CD14-positive monocyte (primary cell): Measurements from ENCODE around the gene PAEP. TPM values are rescaled to one million over a fixed set of nuclear protein-coding genes. Genes with fewer than 3 reads are reported as not detected.

Source experiments
- DNase-seq, 3 donors: peaks; one replicate each; pipeline ENCODE4 v3.0.0-alpha.2; 2011 to 2022
- H2AFZ ChIP-seq: 2 replicates; pipeline ENCODE4 v1.6.0; 2012; ENCODE audit warnings: mild to moderate bottlenecking, low read depth, low read length, inconsistent platforms; ENCODE audit not compliant: insufficient read depth, poor library complexity, severe bottlenecking
- H3K27ac ChIP-seq, 2 donors: 1 replicate in 1 of 2; 2 replicates in 1 of 2; pipeline ENCODE4 v1.5.1; 2012 to 2013; ENCODE audit warnings: low read length in 2 of 2, control low read depth in 1 of 2, inconsistent platforms in 1 of 2, low read depth in 1 of 2, mild to moderate bottlenecking in 1 of 2
- H3K27me3 ChIP-seq, 2 donors: one replicate each; pipeline versions ENCODE4 v1.6.0 to v1.6.1; 2011 to 2013; ENCODE audit warnings: low read length in 2 of 2; ENCODE audit not compliant: control insufficient read depth in 2 of 2, insufficient read depth in 2 of 2
- H3K36me3 ChIP-seq, 2 donors: replicated peaks in 1 of 2; 1 replicate in 1 of 2; 2 replicates in 1 of 2; pipeline versions ENCODE4 v1.5.1 to v1.6.1; 2012 to 2013; ENCODE audit warnings: low read length in 2 of 2, control low read depth in 1 of 2, inconsistent platforms in 1 of 2, mild to moderate bottlenecking in 1 of 2; ENCODE audit not compliant: insufficient read depth in 2 of 2, control insufficient read depth in 1 of 2
- H3K4me1 ChIP-seq, 2 donors: 1 replicate in 1 of 2; 2 replicates in 1 of 2; pipeline versions ENCODE4 v1.5.1 to v1.6.1; 2012 to 2013; ENCODE audit warnings: low read length in 2 of 2, control low read depth in 1 of 2, inconsistent platforms in 1 of 2, mild to moderate bottlenecking in 1 of 2, moderate library complexity in 1 of 2; ENCODE audit not compliant: insufficient read depth in 2 of 2, control insufficient read depth in 1 of 2
- H3K4me2 ChIP-seq: replicated peaks from 2 replicates; pipeline ENCODE3; 2012; ENCODE audit warnings: low read length, moderate library complexity, mild to moderate bottlenecking; ENCODE audit not compliant: poor library complexity, severe bottlenecking; ENCODE audit errors: extremely low read depth
- H3K4me3 ChIP-seq, 3 experiments: fragments of 200-600 bp in 1 of 3; sonication (generic) in 1 of 3; replicated peaks in 1 of 3; 1 replicate in 2 of 3; 2 replicates in 1 of 3; pipeline ENCODE4 v1.5.1; 2011 to 2013; ENCODE audit warnings: low read length in 3 of 3, mild to moderate bottlenecking in 3 of 3, control low read depth in 2 of 3, low read depth in 2 of 3, inconsistent platforms in 1 of 3, moderate library complexity in 1 of 3
- H3K79me2 ChIP-seq: 2 replicates; pipeline ENCODE4 v1.6.0; 2012; ENCODE audit warnings: mild to moderate bottlenecking, control low read depth, inconsistent platforms, low read length, moderate library complexity; ENCODE audit not compliant: insufficient read depth
- H3K9ac ChIP-seq: 2 replicates; pipeline ENCODE4 v1.6.0; 2017; ENCODE audit warnings: low read length, mild to moderate bottlenecking; ENCODE audit not compliant: insufficient read depth, poor library complexity, severe bottlenecking
- H3K9me3 ChIP-seq, 2 donors: replicated peaks in 1 of 2; 1 replicate in 1 of 2; 2 replicates in 1 of 2; pipeline versions ENCODE4 v1.5.1 to v1.6.1; 2012 to 2013; ENCODE audit warnings: low read length in 2 of 2, control low read depth in 1 of 2; ENCODE audit not compliant: control insufficient read depth in 1 of 2, insufficient read depth in 1 of 2
- H4K20me1 ChIP-seq: 2 replicates; pipeline ENCODE4 v1.6.0; 2012; ENCODE audit warnings: mild to moderate bottlenecking, low read length, control low read depth, moderate library complexity; ENCODE audit not compliant: insufficient read depth
- H3K27ac Mint-ChIP-seq, 7 donors: one replicate each; pipeline ENCODE4 v1.8.0; 2020; ENCODE audit warnings: mild to moderate bottlenecking in 7 of 7, mixed read lengths in 7 of 7, moderate library complexity in 6 of 7, inconsistent platforms in 2 of 7
- H3K27me3 Mint-ChIP-seq, 3 donors: one replicate each; pipeline ENCODE4 v1.8.0; 2021 to 2022; ENCODE audit warnings: low read depth in 3 of 3, mild to moderate bottlenecking in 3 of 3, mixed read lengths in 3 of 3, moderate library complexity in 3 of 3, inconsistent platforms in 1 of 3
- H3K36me3 Mint-ChIP-seq, 2 donors: one replicate each; pipeline ENCODE4 v1.8.0; 2020; ENCODE audit warnings: mixed read lengths in 2 of 2, inconsistent platforms in 1 of 2, mild to moderate bottlenecking in 1 of 2
- H3K4me1 Mint-ChIP-seq: one replicate; pipeline ENCODE4 v1.8.0; 2020; ENCODE audit warnings: mild to moderate bottlenecking, mixed read lengths
- H3K4me3 Mint-ChIP-seq, 2 donors: one replicate each; pipeline ENCODE4 v1.8.0; 2020; ENCODE audit warnings: mild to moderate bottlenecking in 2 of 2, mixed read lengths in 2 of 2, moderate library complexity in 1 of 2
- H3K9me3 Mint-ChIP-seq, 7 donors: one replicate each; pipeline ENCODE4 v1.8.0; 2020 to 2022; ENCODE audit warnings: mixed read lengths in 7 of 7, mild to moderate bottlenecking in 6 of 7, moderate library complexity in 6 of 7, inconsistent platforms in 2 of 7
- WGBS: methylation state at CpG from one replicate; pipeline ENCODE4 v1.1.5; 2013; ENCODE audit warnings: missing lambda C conversion rate; ENCODE audit not compliant: insufficient coverage; 5-methylcytosine and 5-hydroxymethylcytosine counted together
- intact Hi-C, 2 donors: fragments of 100-400 bp; cut with micrococcal nuclease; formaldehyde crosslinking; loops; one replicate each; pipeline versions ENCODE4 v1.15.0 to v1.15.1; 2023
- polyA plus RNA-seq, 3 donors: library from polyadenylated mRNA; depleted of rRNA in 1 of 3; unstranded in 2 of 3; stranded (reverse) in 1 of 3; fragments of 300-500 nt in 2 of 3; fragments of >200 nt in 1 of 3; fragmentation: Illumina TruSeq in 2 of 3; gene quantifications; 1 replicate in 2 of 3; 2 replicates in 1 of 3; pipeline ENCODE4 v1.2.3, GENCODE V29; 2012 to 2021
- TF ChIP-seq, protein P1 (sequence below): fragments of 200-600 bp; IDR thresholded peaks from one replicate; pipeline ENCODE4 v1.8.0; 2022; ENCODE audit warnings: antibody characterized with exemption, mild to moderate bottlenecking

Gene PAEP
- polyA plus RNA-seq, 3 donors = not detected

DNA sequence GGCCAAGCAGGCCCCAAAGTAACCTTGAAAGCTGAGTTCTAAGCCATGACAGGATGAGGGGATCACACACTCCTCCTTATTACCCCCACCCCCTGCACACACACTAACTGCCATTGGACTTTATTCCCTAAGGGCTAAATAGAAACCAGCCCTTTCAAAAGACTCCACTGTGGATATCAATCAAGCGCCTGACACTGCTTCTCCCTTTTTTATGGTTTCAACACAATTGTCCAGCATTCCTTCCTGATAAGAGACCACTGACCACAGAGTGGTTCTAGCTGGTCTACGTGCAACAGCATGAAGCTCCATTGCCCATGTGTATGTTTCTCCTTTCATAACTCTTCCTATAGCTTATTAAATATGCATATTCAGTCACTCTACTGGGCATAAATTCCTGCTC, 34.7 kb downstream of the PAEP start:
- Histone ChIP-seq H3K4me3 (no peak overlapping the region), H3K36me3 (no peaks in the 10 kb centered on the region), H3K79me2 (no peaks in the 10 kb centered on the region), H3K27me3 (peaks cover 0 to 3% of the 10 kb centered on the region in 2 donors), H3K27ac (no peak overlapping the region), H3K9ac (no peak overlapping the region), H4K20me1 (no peaks in the 10 kb centered on the region), H3K4me2 (no peak overlapping the region), H2AFZ (no peak overlapping the region), H3K4me1 (no peaks in the 10 kb centered on the region), H3K9me3 (no peaks in the 10 kb centered on the region)
- Mint-ChIP-seq H3K27me3 (peaks cover 6 to 8% (median 6%) of the 10 kb centered on the region in 3 donors), H3K9me3 (peaks cover 0 to 4% (median 3%) of the 10 kb centered on the region in 7 donors), H3K4me1 (no peaks in the 10 kb centered on the region), H3K27ac (peak overlapping the region in 1 of 7 donors; percentile 15), H3K4me3 (no peak overlapping the region), H3K36me3 (no peaks in the 10 kb centered on the region)
- TF ChIP-seq, protein P1, sequence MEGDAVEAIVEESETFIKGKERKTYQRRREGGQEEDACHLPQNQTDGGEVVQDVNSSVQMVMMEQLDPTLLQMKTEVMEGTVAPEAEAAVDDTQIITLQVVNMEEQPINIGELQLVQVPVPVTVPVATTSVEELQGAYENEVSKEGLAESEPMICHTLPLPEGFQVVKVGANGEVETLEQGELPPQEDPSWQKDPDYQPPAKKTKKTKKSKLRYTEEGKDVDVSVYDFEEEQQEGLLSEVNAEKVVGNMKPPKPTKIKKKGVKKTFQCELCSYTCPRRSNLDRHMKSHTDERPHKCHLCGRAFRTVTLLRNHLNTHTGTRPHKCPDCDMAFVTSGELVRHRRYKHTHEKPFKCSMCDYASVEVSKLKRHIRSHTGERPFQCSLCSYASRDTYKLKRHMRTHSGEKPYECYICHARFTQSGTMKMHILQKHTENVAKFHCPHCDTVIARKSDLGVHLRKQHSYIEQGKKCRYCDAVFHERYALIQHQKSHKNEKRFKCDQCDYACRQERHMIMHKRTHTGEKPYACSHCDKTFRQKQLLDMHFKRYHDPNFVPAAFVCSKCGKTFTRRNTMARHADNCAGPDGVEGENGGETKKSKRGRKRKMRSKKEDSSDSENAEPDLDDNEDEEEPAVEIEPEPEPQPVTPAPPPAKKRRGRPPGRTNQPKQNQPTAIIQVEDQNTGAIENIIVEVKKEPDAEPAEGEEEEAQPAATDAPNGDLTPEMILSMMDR = no peak
- no peak for DNase-seq
- intact Hi-C loops = no loop called here
- WGBS = 38% methylated on average over 1 of the region's 2 CpGs

DNA sequence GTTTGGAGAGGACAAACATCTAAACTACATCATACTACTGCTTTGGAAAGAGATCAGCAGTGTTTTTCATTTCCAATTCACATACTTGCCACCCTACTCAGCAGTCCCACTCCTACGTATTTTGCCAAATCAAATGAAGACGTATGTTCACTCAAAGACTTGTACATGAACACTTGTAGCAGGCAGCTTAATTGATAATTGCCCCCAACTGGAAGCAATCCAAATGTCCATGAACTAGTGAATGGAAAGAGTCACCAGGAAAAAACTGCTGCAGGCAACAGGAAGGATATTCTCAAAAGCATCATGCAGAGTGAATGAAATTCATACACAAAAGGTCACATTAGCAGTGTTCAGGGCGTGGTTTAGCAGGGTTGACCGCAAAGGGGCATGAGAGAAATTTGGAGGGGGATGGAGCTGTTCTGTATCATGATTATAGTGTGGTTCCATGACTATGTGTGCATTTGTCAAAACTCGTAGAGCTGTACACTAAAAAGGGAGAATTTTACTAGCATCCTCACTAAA, 38.8 kb downstream of the PAEP start:
- Mint-ChIP-seq H3K36me3 (no peaks in the 10 kb centered on the region), H3K27ac (no peak overlapping the region), H3K4me3 (no peak overlapping the region), H3K27me3 (peaks cover 6 to 15% (median 10%) of the 10 kb centered on the region in 3 donors), H3K4me1 (no peaks in the 10 kb centered on the region), H3K9me3 (peaks cover 0 to 4% (median 3%) of the 10 kb centered on the region in 7 donors)
- Histone ChIP-seq H3K4me3 (no peak overlapping the region), H3K27ac (no peak overlapping the region), H3K79me2 (no peaks in the 10 kb centered on the region), H3K27me3 (peaks cover 0 to 3% of the 10 kb centered on the region in 2 donors), H3K36me3 (no peaks in the 10 kb centered on the region), H2AFZ (no peak overlapping the region), H3K4me2 (no peak overlapping the region), H4K20me1 (no peaks in the 10 kb centered on the region), H3K9ac (no peak overlapping the region), H3K4me1 (no peaks in the 10 kb centered on the region), H3K9me3 (no peaks in the 10 kb centered on the region)
- intact Hi-C loops = loop anchor here in 1 of 2 donors (10.0 kb wide), 1 partner anchor 684 kb away; no protein-coding TSS in a partner anchor
- DNase-seq = no peak
- TF ChIP-seq, protein P1 = no peak
- 80% methylated on average over 4 of the region's 5 CpGs for WGBS
